Heart left ventricle (tissue), 16 donors: ENCODE data around the gene DRC1. TPM values are rescaled to one million over a fixed set of nuclear protein-coding genes. Genes with fewer than 3 reads are reported as not detected.

Experiments
- ATAC-seq, 4 donors: fragments of 200-7000 bp; cut with Tn5 transposase; one replicate each; pipeline ENCODE4 v1.9.1; 2020 to 2022; ENCODE audit warnings: moderate library complexity in 4 of 4, mild to moderate bottlenecking in 3 of 4, moderate number of reproducible peaks in 1 of 4
- DNase-seq, 5 donors: peaks; one replicate each; pipeline ENCODE4 v3.0.0-alpha.2; 2020
- H3K27ac ChIP-seq, 12 donors: fragments of 200-600 bp; sonication (generic) in 4 of 12; one replicate each; pipeline versions ENCODE4 v1.5.0 to v1.8.0; 2016 to 2022; ENCODE audit warnings: mild to moderate bottlenecking in 2 of 12
- H3K27me3 ChIP-seq, 9 donors: fragments of 200-600 bp; sonication (generic) in 2 of 9; one replicate each; pipeline versions ENCODE4 v1.5.1 to v1.8.0; 2016 to 2022; ENCODE audit warnings: mild to moderate bottlenecking in 3 of 9
- H3K36me3 ChIP-seq, 9 donors: fragments of 200-600 bp; sonication (generic) in 2 of 9; one replicate each; pipeline versions ENCODE4 v1.5.0 to v1.8.0; 2018 to 2022; ENCODE audit warnings: mild to moderate bottlenecking in 2 of 9
- H3K4me1 ChIP-seq, 12 donors: fragments of 200-600 bp; sonication (generic) in 4 of 12; one replicate each; pipeline versions ENCODE4 v1.5.0 to v1.8.0; 2016 to 2022; ENCODE audit warnings: mild to moderate bottlenecking in 3 of 12
- H3K4me3 ChIP-seq, 12 donors: fragments of 200-600 bp; sonication (generic) in 4 of 12; one replicate each; pipeline versions ENCODE4 v1.5.0 to v1.8.0; 2017 to 2022; ENCODE audit warnings: mild to moderate bottlenecking in 9 of 12, moderate library complexity in 4 of 12
- H3K9me3 ChIP-seq, 12 donors: fragments of 200-600 bp; sonication (generic) in 4 of 12; one replicate each; pipeline versions ENCODE4 v1.5.0 to v1.8.0; 2016 to 2022; ENCODE audit warnings: mild to moderate bottlenecking in 1 of 12
- CTCF ChIP-seq, 12 donors: fragments of 200-600 bp; sonication (generic) in 4 of 12; IDR thresholded peaks; one replicate each; pipeline versions ENCODE4 v1.5.0 to v1.8.0; 2018 to 2022; ENCODE audit warnings: antibody characterized with exemption in 12 of 12, mild to moderate bottlenecking in 5 of 12
- POLR2A ChIP-seq, 2 donors: fragments of 450-650 bp; IDR thresholded peaks; one replicate each; pipeline ENCODE4 v1.6.1; 2017; ENCODE audit warnings: antibody characterized with exemption in 2 of 2, mild to moderate bottlenecking in 2 of 2, moderate library complexity in 2 of 2
- WGBS, 4 donors: extraction: QIAGEN DNeasy Blood & Tissue Kit in 2 of 4; methylation state at CpG; one replicate each; pipeline versions ENCODE4 v1.1.5 to v1.1.7; 2013 to 2018; 5-methylcytosine and 5-hydroxymethylcytosine counted together
- intact Hi-C, 10 donors: fragments of 100-400 bp; cut with DNase I; formaldehyde crosslinking; loops; one replicate each; pipeline versions ENCODE4 v1.11.1 to v1.14.2; 2022
- polyA plus RNA-seq, 2 donors: library from polyadenylated mRNA; stranded (reverse); fragments of 200-250 nt; gene quantifications; one replicate each; pipeline ENCODE4 v1.2.3, GENCODE V29; 2013
- total RNA-seq, 9 donors: library from RNA; depleted of rRNA in 2 of 9; stranded (reverse); fragments of >200 nt in 2 of 9; fragmentation: NEBNext Ultra II Directional in 3 of 9; extraction: Animal tissue kit (Norgen Biotek cat#: 25700) in 3 of 9; gene quantifications; one replicate each; pipeline versions ENCODE4 v1.1.0 to v1.2.4, GENCODE V29; 2016 to 2023
- donor health status: ischemic (EF 13 %, LVEDD 7.1; RV severe dilation, severe dysfunction).
- donor health status: healthy with polysubstance abuse.
- donor health status: DM: no; HTN: yes; CAD: no.
- donor health status: DM: no; HTN: no; CAD: no.
- donor health status: ischemic (EF 25% LVEDD 6.9; RV normal size, moderate dysfunction).
- donor health status: ischemic (EF 25% LVEDD 5.7; RV mildly dilated, moderate dysfunction).
- donor health status: healthy.
- donor health status: DM: yes; HTN: yes; CAD: no.
- donor health status: ischemic (EF 35%, LVEDD 5.7; RV mildly dilated, moderate dysfunction).
- donor health status: nonischemic (EF 11% LVEDD 7.7; RV severe dilation, severe dysfunction).
- donor health status: DM: yes; HTN: yes; CAD: no.
- donor health status: PGD.
- donor health status: ischemic (EF 29% LVEDD 5.4; RV normal size, mild dysfunction).
- donor health status: nonischemic (EF 23%, LVEDD 6.1; RV moderate dilation, normal function).

DRC1 gene
- total and polyA plus RNA-seq, 11 donors = 0.15 to 0.73 (median 0.44) TPM; not detected in 8

GRCh38 chr2:26472821-26473655 lies 71.3 kb downstream of the DRC1 start:
- peak in 2 of 5 donors; percentile 18 to 51 for DNase-seq
- intact Hi-C loops = no loop called here

GRCh38 chr2:26473796-26474195 lies 72.1 kb downstream of the DRC1 start:
- Histone ChIP-seq H3K9me3 (peaks cover 0 to 13% (median 8%) of the 10 kb centered on the region in 12 donors), H3K27me3 (no peaks in the 10 kb centered on the region), H3K27ac (no peak overlapping the region), H3K36me3 (no peaks in the 10 kb centered on the region), H3K4me3 (no peak overlapping the region), H3K4me1 (peaks cover 0 to 10% (median 6%) of the 10 kb centered on the region in 12 donors)
- 95 to 99% (median 96%) methylated on average over 7 to 9 of the region's 9 CpGs for WGBS, 4 donors
- peak in 2 of 5 donors; percentile 30 to 38 for DNase-seq
- ATAC-seq = no peak
- no peak for TF ChIP-seq CTCF (IDR thresholded peaks at IDR 0.05)
- intact Hi-C loops = no loop called here

More at GRCh38 chr2:26472821-26473655, 71.3 kb downstream of the DRC1 start:
- no peak overlapping the region for H3K4me3 ChIP-seq
- H3K27me3 ChIP-seq = no peaks in the 10 kb centered on the region
- H3K27ac ChIP-seq = no peak overlapping the region
- WGBS, 4 donors = 88 to 91% (median 89%) methylated on average over 30 to 34 of the region's 34 CpGs
- TF ChIP-seq CTCF (IDR thresholded peaks at IDR 0.05) = no peak
- no peak for TF ChIP-seq POLR2A (IDR thresholded peaks at IDR 0.05)
- H3K36me3 ChIP-seq = no peaks in the 10 kb centered on the region
- H3K4me1 ChIP-seq = peaks cover 0 to 7% (median 2%) of the 10 kb centered on the region in 12 donors
- ATAC-seq = no peak
- H3K9me3 ChIP-seq = peaks cover 0 to 14% (median 9%) of the 10 kb centered on the region in 12 donors

- Histone ChIP-seq H3K36me3 (no peaks in the 10 kb centered on the region), H3K4me1 (peaks cover 0 to 10% (median 6%) of the 10 kb centered on the region in 12 donors), H3K4me3 (no peak overlapping the region), H3K9me3 (peaks cover 0 to 8% (median 3%) of the 10 kb centered on the region in 12 donors), H3K27me3 (no peaks in the 10 kb centered on the region), H3K27ac (no peak overlapping the region)
- intact Hi-C loops = no loop called here
- DNase-seq (peak in 2 of 5 donors; percentile 10 to 37), ATAC-seq (no peak)
- no peak for TF ChIP-seq POLR2A (IDR thresholded peaks at IDR 0.05)
- 92 to 95% (median 93%) methylated on average over 12 to 14 of the region's 14 CpGs for WGBS, 4 donors
Observed at GRCh38 chr2:26474261-26474785, 72.6 kb downstream of the DRC1 start.

GRCh38 chr2:26475037-26475436 lies 73.3 kb downstream of the DRC1 start:
- H3K27me3 ChIP-seq = no peaks in the 10 kb centered on the region
- WGBS, 4 donors = 91 to 93% (median 92%) methylated on average over 5 to 6 of the region's 6 CpGs
- H3K4me3 ChIP-seq = no peak overlapping the region
- H3K27ac ChIP-seq = no peak overlapping the region
- intact Hi-C loops = no loop called here
- H3K4me1 ChIP-seq = peaks cover 0 to 10% (median 6%) of the 10 kb centered on the region in 12 donors
- ATAC-seq (no peak), DNase-seq (no peak)
- TF ChIP-seq POLR2A (IDR thresholded peaks at IDR 0.05) (no peak), CTCF (IDR thresholded peaks at IDR 0.05) (no peak)
- H3K9me3 ChIP-seq = peaks cover 0 to under 1% (median 0%) of the 10 kb centered on the region in 12 donors
- no peaks in the 10 kb centered on the region for H3K36me3 ChIP-seq
